CD4-positive, alpha-beta T cell treated with Interleukin-12 subunit alpha and Interleukin-12 subunit beta, for 1 hour (primary cell): Measurements from ENCODE around the gene BCL11B.
"Not testable (repeated sequence)": the region's sequence is repeated elsewhere in the genome, so short reads cannot be mapped to it uniquely, and the experiment has no call there.

ENCODE experiments used
- DNase-seq: peaks from one replicate; pipeline ENCODE4 v3.0.0-alpha.2; 2020

Gene BCL11B

GRCh38 chr14:99236386-99237138 is 35.4 kb downstream of the BCL11B start:
- DNase-seq = no peak

GRCh38 chr14:99235582-99236320 is 36.2 kb downstream of the BCL11B start:
- no peak for DNase-seq

- DNase-seq = peak; percentile 66
Measured at GRCh38 chr14:99234961-99235571, 36.9 kb downstream of the BCL11B start.

- no peak for DNase-seq
Measured at GRCh38 chr14:99234355-99234754, 37.6 kb downstream of the BCL11B start.

GRCh38 chr14:99233222-99234035 is 38.6 kb downstream of the BCL11B start:
- DNase-seq = no peak

- no peak for DNase-seq
Measured at GRCh38 chr14:99232714-99233214, 39.2 kb downstream of the BCL11B start.

- peak; percentile 46 for DNase-seq
Measured at GRCh38 chr14:99231850-99232713, 39.9 kb downstream of the BCL11B start.

GRCh38 chr14:99231161-99231849 is 40.7 kb downstream of the BCL11B start:
- DNase-seq = peak; percentile 38

- DNase-seq = peak; percentile 89
Measured at GRCh38 chr14:99230208-99231151, 41.5 kb downstream of the BCL11B start.

- peak; percentile 54 for DNase-seq
Measured at GRCh38 chr14:99229654-99230207, 42.3 kb downstream of the BCL11B start.

- DNase-seq = not testable (repeated sequence)
Measured at GRCh38 chr14:99228760-99229159, 43.2 kb downstream of the BCL11B start.

- no peak for DNase-seq
Measured at GRCh38 chr14:99226687-99227086, 45.3 kb downstream of the BCL11B start.

- no peak for DNase-seq
Measured at GRCh38 chr14:99225436-99226203, 46.4 kb downstream of the BCL11B start.

- DNase-seq = no peak
Measured at GRCh38 chr14:99224948-99225347, 47.0 kb downstream of the BCL11B start.

- no peak for DNase-seq
Measured at GRCh38 chr14:99224116-99224910, 47.7 kb downstream of the BCL11B start.

GRCh38 chr14:99221445-99221844 is 50.6 kb downstream of the BCL11B start:
- no peak for DNase-seq

GRCh38 chr14:99217066-99217955 is 54.7 kb downstream of the BCL11B start:
- DNase-seq = no peak
